Cardiac muscle cell (in vitro differentiated cells and primary cell): ENCODE results near the gene CDK18. TPM values are rescaled to one million over a fixed set of nuclear protein-coding genes. Genes with fewer than 3 reads are reported as not detected.

ENCODE experiments used
- DNase-seq, 2 donors: peaks; one replicate each; pipeline versions ENCODE4 v3.0.0 to v3.0.0-alpha.2; 2010 to 2017; ENCODE audit warnings: low read depth in 1 of 2, low spot score in 1 of 2
- H3K27ac ChIP-seq: fragments of 200-600 bp; sonication (generic); 2 replicates; pipeline ENCODE4 v1.5.1; 2016
- H3K27me3 ChIP-seq: fragments of 200-600 bp; sonication (generic); 2 replicates; pipeline ENCODE4 v1.6.0; 2016; ENCODE audit warnings: control low read depth
- H3K36me3 ChIP-seq: fragments of 200-600 bp; sonication (generic); 2 replicates; pipeline ENCODE4 v1.5.1; 2016; ENCODE audit warnings: control low read depth
- H3K4me1 ChIP-seq: fragments of 200-600 bp; sonication (generic); 2 replicates; pipeline ENCODE4 v1.8.1; 2017; ENCODE audit warnings: low read depth, mild to moderate bottlenecking, mixed run types
- H3K4me3 ChIP-seq: fragments of 200-600 bp; sonication (generic); 2 replicates; pipeline ENCODE4 v1.5.1; 2016; ENCODE audit warnings: mild to moderate bottlenecking
- H3K9me3 ChIP-seq: fragments of 200-600 bp; sonication (generic); 2 replicates; pipeline ENCODE4 v1.5.1; 2017; ENCODE audit warnings: low read depth, mild to moderate bottlenecking, control low read depth
- polyA plus RNA-seq: library from polyadenylated mRNA; unstranded; fragments of >200 nt; fragmentation: Nextera tagmentation; extraction: Ambion mirVana; gene quantifications from 2 replicates; pipeline ENCODE4 v1.2.1, GENCODE V29; 2016
- total RNA-seq: library from RNA; depleted of rRNA; stranded (reverse); fragments of >200 nt; gene quantifications from 2 replicates; pipeline ENCODE4 v1.2.3, GENCODE V29; 2016
- TF ChIP-seq, protein P1 (sequence below): IDR thresholded peaks from 2 replicates; pipeline ENCODE4 v1.5.1; 2012; ENCODE audit warnings: low read depth, mild to moderate bottlenecking, low read length

Gene CDK18
- total and polyA plus RNA-seq, 2 experiments from 2014 or later: 29.8 to 42.0 TPM

DNA sequence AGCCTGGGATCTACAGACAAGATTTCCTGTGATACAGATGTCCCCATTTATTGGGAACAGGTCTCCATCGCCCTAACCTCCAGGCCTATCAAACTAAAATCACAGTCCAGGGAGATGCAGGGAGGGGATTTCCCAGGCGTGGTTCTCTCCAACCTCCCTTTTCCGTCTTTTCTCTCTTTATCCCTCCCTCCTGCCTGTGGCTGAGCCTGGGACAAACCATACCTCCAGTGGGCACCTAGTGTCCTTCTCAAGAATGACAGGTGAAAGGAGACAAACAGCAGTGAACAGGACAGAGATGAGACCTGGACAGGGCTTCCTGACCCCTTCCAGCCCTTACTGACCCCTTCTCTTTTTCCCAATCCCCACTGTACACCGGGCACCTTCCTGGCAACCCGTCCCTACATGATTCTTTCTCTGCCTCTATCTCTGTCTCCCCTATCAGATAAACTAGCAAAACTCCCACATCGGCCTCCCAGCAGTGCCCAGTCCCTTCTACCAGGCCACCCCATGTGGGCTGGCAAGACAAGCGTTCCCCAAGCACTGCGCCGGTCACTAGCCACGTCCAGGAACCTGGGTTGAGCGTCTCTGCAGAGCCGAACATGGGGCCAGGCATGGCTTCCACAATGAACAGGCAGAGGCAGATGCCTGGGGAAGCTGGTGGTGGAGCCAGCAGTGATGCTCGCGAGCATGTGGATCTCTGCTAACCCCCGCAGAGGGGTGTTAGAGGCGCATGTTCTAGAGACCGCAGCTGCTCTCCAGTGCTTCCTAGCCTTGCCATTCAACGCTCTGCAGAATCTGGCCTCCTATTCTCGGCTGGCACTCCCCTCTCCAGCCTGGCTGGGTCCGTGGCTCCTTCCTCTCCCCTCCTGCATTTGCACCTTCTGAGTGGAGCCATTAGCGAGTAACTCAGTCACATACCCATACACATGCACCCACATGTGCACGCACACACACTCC lies 72.6 kb downstream of the CDK18 start:
- Histone ChIP-seq H3K36me3 (no peaks in the 10 kb centered on the region), H3K27ac (no peak overlapping the region), H3K4me3 (no peak overlapping the region), H3K27me3 (peaks cover 47% of the 10 kb centered on the region), H3K9me3 (no peaks in the 10 kb centered on the region), H3K4me1 (no peaks in the 10 kb centered on the region)
- TF ChIP-seq, protein P1, sequence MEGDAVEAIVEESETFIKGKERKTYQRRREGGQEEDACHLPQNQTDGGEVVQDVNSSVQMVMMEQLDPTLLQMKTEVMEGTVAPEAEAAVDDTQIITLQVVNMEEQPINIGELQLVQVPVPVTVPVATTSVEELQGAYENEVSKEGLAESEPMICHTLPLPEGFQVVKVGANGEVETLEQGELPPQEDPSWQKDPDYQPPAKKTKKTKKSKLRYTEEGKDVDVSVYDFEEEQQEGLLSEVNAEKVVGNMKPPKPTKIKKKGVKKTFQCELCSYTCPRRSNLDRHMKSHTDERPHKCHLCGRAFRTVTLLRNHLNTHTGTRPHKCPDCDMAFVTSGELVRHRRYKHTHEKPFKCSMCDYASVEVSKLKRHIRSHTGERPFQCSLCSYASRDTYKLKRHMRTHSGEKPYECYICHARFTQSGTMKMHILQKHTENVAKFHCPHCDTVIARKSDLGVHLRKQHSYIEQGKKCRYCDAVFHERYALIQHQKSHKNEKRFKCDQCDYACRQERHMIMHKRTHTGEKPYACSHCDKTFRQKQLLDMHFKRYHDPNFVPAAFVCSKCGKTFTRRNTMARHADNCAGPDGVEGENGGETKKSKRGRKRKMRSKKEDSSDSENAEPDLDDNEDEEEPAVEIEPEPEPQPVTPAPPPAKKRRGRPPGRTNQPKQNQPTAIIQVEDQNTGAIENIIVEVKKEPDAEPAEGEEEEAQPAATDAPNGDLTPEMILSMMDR: no peak
- no peak for DNase-seq

DNA sequence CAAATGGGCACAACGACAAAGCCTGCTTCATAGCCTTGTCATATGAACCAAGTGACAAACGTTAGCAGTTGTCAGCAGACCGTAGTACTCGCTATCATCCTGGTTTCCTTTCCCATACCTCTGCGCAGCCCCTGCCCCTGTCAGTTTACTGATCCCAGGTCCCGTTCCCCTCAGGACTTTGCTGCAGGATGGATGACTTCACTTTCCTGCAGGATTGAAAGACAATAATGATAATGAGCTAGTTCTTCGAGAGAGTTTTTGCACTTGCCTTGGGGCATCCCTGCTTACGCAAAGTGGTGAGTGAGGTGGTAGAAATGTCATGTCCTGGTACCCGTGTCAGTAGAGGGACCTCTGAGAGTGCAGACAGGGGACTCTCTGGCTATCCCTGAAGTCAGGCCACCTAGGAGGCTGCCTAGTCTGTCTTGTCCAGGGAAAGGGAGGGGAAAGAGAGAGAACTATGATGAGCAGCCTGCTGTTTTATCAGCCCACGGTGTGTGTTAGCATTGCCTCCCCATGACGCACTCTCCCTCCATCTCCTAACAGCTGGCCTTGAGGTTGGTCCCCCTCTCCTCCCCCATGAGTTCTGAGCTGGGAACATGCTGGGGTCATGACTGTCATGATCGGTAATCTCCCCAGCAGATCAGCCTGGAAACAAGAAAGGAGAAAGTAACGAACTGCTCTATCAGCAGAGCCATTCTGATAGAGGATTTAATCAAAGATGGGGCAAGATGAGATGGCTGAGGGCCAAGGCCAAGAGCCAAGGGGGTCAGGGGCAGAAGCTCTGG lies 73.6 kb downstream of the CDK18 start:
- DNase-seq: no peak
- Histone ChIP-seq H3K4me1 (peaks cover 6% of the 10 kb centered on the region), H3K9me3 (no peaks in the 10 kb centered on the region), H3K36me3 (no peaks in the 10 kb centered on the region), H3K27ac (no peak overlapping the region), H3K4me3 (no peak overlapping the region), H3K27me3 (peaks cover 41% of the 10 kb centered on the region)
- TF ChIP-seq, protein P1: no peak

DNA sequence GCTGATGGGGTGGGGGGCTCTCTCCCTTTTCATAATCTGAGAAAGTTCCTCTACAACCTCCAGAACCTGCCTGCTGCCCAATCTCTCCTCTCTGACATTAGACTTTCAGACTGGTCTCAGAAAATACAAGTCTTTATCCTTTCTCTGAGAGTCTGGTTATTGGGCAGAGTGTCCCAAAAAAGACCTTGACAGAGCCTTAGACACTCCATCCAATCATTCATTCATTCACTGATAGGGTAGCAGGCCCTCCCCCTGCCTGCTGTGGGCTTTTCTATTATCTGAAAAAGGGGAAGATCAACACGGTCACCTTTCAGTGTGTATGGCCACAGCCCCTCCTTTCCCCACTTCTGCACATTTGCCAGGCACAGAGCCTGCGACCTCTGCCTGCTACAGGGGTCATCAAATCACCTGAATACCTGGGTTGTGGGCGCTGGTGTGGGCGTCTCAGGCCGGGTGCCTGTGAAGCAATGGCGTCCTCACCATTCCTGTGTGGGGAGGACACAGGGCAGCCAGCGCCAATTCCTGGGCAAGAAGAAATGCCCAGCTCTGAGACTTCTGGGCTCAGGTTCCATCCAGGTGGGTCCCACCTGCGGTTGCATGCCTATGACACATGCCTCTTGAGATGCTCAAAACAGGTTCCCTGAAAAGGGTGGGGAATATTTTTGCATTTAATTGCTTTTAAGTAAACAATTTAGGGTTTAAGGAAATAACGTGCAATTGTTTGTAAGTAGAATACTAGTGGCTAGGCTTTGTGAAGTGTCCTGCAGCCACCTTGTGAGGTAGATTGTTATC lies 74.5 kb downstream of the CDK18 start:
- no peaks in the 10 kb centered on the region for H3K9me3 ChIP-seq
- peaks cover 41% of the 10 kb centered on the region for H3K27me3 ChIP-seq
- TF ChIP-seq, protein P1: no peak
- H3K36me3 ChIP-seq: no peaks in the 10 kb centered on the region
- no peak overlapping the region for H3K4me3 ChIP-seq
- H3K4me1 ChIP-seq: peaks cover 6% of the 10 kb centered on the region
- DNase-seq: no peak
- no peak overlapping the region for H3K27ac ChIP-seq

DNA sequence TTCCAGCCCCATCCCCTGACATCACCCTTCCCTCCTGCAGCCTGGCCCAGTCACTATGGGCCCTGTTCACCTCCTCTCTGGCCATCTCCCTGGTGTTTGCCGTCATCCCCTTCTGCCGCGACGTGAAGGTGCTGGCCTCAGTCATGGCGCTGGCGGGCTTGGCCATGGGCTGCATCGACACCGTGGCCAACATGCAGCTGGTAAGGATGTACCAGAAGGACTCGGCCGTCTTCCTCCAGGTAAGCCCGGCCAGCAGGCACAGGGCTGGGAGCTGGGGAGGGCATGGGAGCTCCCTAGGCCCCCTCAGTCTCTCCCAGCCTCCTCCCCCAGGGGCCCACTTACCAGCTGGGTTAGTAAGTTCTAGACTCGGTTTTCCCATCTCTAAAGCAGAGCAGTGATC lies 75.2 kb downstream of the CDK18 start:
- H3K27ac ChIP-seq: no peak overlapping the region
- TF ChIP-seq, protein P1: no peak
- no peaks in the 10 kb centered on the region for H3K9me3 ChIP-seq
- H3K36me3 ChIP-seq: no peaks in the 10 kb centered on the region
- H3K4me3 ChIP-seq: no peak overlapping the region
- peaks cover 36% of the 10 kb centered on the region for H3K27me3 ChIP-seq
- DNase-seq: no peak
- peaks cover 6% of the 10 kb centered on the region for H3K4me1 ChIP-seq
